Hepatocyte (in vitro differentiated cells): Measurements from ENCODE around the gene STEAP4.

Source experiments
- EZH2 ChIP-seq: fragments of 200-600 bp; sonication (generic); IDR thresholded peaks from 2 replicates; pipeline ENCODE4 v1.6.1; 2016; ENCODE audit warnings: antibody characterized with exemption, mild to moderate bottlenecking, borderline replicate concordance
- TF ChIP-seq, protein P1 (sequence below): fragments of 200-600 bp; sonication (generic); IDR thresholded peaks from 2 replicates; pipeline ENCODE4 v1.5.1; 2016; ENCODE audit warnings: antibody characterized with exemption, mild to moderate bottlenecking; ENCODE audit not compliant: poor library complexity

DNA sequence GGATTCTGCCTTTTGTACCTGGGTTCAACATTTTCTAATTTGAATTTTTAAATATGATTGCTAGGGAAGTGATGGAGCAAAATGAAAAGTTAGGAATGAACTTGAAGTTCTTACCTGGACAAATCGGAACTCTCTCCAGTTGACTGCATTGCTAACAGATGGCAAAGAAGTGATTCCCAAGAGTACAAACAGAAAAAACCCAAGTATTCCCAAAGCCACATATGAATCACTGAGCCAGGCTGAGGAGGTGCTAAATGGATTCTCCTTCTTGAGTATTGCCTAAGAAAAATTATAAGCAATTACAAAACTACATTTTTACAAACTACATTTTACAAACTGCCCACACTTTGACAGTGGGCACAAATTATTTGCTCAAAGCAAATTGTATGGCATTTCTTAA is 25.9 kb downstream of the STEAP4 start:
- TF ChIP-seq, protein P1, sequence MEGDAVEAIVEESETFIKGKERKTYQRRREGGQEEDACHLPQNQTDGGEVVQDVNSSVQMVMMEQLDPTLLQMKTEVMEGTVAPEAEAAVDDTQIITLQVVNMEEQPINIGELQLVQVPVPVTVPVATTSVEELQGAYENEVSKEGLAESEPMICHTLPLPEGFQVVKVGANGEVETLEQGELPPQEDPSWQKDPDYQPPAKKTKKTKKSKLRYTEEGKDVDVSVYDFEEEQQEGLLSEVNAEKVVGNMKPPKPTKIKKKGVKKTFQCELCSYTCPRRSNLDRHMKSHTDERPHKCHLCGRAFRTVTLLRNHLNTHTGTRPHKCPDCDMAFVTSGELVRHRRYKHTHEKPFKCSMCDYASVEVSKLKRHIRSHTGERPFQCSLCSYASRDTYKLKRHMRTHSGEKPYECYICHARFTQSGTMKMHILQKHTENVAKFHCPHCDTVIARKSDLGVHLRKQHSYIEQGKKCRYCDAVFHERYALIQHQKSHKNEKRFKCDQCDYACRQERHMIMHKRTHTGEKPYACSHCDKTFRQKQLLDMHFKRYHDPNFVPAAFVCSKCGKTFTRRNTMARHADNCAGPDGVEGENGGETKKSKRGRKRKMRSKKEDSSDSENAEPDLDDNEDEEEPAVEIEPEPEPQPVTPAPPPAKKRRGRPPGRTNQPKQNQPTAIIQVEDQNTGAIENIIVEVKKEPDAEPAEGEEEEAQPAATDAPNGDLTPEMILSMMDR, result no peak
- TF ChIP-seq EZH2, result no peak
